ENCODE measurements around the gene NBEA. TPM values are rescaled to one million over a fixed set of nuclear protein-coding genes. Genes with fewer than 3 reads are reported as not detected.

The NBEA gene
- total RNA-seq, 1 donor from 2014 or later: 6.6 TPM

DNA sequence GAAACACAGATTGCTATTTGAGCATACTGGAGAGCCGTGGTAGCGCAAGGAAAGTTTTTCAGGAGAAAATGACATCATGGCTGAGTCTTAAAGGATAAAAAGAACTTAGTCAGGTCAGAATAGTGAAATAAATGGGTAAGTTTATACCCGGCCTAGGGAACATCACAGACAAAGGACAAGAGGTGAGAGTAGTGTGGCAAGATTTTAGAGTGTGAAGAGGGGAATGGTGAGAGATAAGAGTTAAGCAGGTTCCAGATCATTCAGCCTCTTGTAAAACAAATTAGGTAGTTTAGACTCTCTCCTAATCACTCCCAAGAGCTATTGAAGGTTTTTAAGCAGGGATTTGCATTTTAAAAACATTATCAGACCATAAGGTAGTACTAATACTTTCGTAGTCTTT lies 650.4 kb downstream of the NBEA start:
- TF ChIP-seq, protein P1, sequence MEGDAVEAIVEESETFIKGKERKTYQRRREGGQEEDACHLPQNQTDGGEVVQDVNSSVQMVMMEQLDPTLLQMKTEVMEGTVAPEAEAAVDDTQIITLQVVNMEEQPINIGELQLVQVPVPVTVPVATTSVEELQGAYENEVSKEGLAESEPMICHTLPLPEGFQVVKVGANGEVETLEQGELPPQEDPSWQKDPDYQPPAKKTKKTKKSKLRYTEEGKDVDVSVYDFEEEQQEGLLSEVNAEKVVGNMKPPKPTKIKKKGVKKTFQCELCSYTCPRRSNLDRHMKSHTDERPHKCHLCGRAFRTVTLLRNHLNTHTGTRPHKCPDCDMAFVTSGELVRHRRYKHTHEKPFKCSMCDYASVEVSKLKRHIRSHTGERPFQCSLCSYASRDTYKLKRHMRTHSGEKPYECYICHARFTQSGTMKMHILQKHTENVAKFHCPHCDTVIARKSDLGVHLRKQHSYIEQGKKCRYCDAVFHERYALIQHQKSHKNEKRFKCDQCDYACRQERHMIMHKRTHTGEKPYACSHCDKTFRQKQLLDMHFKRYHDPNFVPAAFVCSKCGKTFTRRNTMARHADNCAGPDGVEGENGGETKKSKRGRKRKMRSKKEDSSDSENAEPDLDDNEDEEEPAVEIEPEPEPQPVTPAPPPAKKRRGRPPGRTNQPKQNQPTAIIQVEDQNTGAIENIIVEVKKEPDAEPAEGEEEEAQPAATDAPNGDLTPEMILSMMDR (IDR thresholded peaks at IDR 0.05): no peak
- Histone ChIP-seq H3K36me3 (no peaks in the 10 kb centered on the region), H3K4me3 (no peak overlapping the region), H3K4me1 (no peaks in the 10 kb centered on the region), H3K27ac (no peak overlapping the region), H3K9me3 (no peaks in the 10 kb centered on the region), H3K27me3 (ENCODE audit: low read depth) (no peaks in the 10 kb centered on the region)
- DNase-seq (no peak), ATAC-seq (no peak)
- intact Hi-C loops (cut with DNase I): no loop called here

DNA sequence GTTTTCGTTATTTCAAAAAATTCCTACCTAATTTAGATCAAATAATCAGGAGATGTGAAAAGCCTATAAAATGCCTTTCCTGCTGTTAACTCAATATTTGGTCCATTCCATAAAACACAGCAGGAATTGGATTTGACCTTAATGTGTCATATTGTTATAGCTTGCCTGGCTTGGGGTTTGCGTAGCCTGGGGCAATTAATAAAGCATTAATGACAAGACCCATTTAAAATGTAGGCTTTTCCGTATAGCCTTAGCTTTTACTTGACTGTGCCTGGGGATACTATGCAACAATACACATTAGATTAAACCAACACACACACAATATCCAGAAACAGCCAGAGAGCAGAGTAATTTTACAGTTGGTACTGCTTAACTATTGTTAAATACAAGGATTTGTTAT lies 651.6 kb downstream of the NBEA start:
- ATAC-seq (no peak), DNase-seq (no peak)
- Histone ChIP-seq H3K27me3 (ENCODE audit: low read depth) (no peaks in the 10 kb centered on the region), H3K27ac (no peak overlapping the region), H3K9me3 (no peaks in the 10 kb centered on the region), H3K4me3 (no peak overlapping the region), H3K4me1 (no peaks in the 10 kb centered on the region), H3K36me3 (no peaks in the 10 kb centered on the region)
- TF ChIP-seq, protein P1 (IDR thresholded peaks at IDR 0.05): no peak
- intact Hi-C loops (cut with DNase I): no loop called here

DNA sequence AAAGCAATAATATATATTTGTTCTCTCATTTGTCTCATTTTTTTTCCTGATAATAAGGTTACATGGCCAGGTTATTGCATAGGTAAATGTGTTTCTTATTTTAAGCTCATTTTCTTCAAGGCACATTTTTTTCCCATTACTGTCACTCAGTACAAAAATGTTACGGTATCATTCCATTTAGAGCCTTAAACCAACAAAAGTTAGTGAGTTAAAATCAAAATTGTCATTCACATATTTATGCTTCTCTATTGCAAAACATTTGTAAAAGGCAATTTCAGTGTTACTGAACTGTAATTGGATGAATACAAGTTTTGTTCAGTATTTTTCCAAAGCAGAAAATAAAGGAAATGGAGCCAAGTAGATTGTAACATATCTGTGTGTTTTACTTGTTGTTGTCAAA lies 652.0 kb downstream of the NBEA start:
- intact Hi-C loops (cut with DNase I): no loop called here
- H3K9me3 ChIP-seq: no peaks in the 10 kb centered on the region
- no peaks in the 10 kb centered on the region for H3K36me3 ChIP-seq
- ATAC-seq: no peak
- H3K4me1 ChIP-seq: no peaks in the 10 kb centered on the region
- H3K4me3 ChIP-seq: no peak overlapping the region
- no peak overlapping the region for H3K27ac ChIP-seq
- no peak for DNase-seq
- H3K27me3 ChIP-seq (ENCODE audit: low read depth): no peaks in the 10 kb centered on the region
- TF ChIP-seq, protein P1 (IDR thresholded peaks at IDR 0.05): no peak

DNA sequence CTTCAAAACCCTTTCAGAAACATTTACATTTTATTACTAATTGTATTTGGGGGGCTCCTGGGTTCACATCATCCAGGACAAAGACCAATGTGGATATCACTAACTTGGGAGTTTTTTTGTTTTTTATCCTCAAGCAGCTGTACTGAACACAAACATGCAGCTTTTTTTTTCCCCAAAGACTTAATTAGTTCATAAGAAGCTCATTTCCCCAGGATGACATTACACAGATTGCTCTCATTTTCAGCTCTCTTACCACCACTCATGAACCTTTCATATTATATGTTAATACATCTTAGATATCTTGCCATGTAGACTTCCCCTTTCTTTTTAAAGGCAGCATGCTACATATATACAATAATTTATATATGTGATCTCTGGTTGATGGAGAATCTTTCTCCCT lies 653.1 kb downstream of the NBEA start:
- TF ChIP-seq, protein P1 (IDR thresholded peaks at IDR 0.05): no peak
- no peak for DNase-seq
- intact Hi-C loops (cut with DNase I): no loop called here

DNA sequence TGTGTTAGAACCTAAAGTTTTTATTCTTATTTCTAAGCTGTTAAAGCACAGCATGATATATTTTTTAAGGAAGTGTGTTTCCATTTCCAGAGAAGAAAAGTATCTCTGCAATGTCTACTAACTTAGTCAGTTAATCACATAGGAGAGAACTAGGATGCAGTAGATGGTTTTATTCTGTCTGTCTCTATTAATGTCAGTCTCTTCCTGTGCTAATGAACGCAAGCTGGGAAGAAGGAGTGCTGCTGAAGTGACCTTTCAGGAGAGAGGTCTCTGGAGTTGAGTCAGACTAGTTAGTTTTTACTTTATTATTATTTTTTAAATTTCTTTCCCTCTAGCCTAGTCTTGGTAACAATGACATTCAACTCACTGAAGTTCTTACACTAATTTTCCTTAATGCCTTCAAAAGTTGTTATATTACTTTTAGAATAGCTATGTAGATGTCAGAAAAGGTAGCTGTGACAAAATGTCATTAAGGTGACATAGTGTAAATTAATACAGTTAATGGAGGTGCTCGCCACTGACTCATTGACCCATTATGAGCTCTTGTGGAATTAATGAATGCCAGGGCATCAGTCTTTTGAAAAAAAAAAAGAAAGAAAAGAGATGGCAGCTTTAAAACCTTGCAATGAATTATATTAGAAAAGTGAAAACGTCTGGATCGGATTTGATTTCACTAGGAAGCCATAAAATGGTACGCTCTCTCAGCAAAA lies 654.4 kb downstream of the NBEA start:
- H3K36me3 ChIP-seq: no peaks in the 10 kb centered on the region
- H3K9me3 ChIP-seq: no peaks in the 10 kb centered on the region
- no peaks in the 10 kb centered on the region for H3K27me3 ChIP-seq (ENCODE audit: low read depth)
- H3K27ac ChIP-seq: no peak overlapping the region
- DNase-seq (no peak), ATAC-seq (no peak)
- no peaks in the 10 kb centered on the region for H3K4me1 ChIP-seq
- no peak overlapping the region for H3K4me3 ChIP-seq
- intact Hi-C loops (cut with DNase I): no loop called here
- TF ChIP-seq, protein P1 (IDR thresholded peaks at IDR 0.05): no peak

More for the DNA sequence above, 653.1 kb downstream of the NBEA start:
- Histone ChIP-seq H3K36me3 (no peaks in the 10 kb centered on the region), H3K4me3 (no peak overlapping the region), H3K4me1 (no peaks in the 10 kb centered on the region), H3K27ac (no peak overlapping the region), H3K27me3 (ENCODE audit: low read depth) (no peaks in the 10 kb centered on the region), H3K9me3 (no peaks in the 10 kb centered on the region)
- ATAC-seq: no peak
